ENCODE measurements around the gene ATG7. TPM values are rescaled to one million over a fixed set of nuclear protein-coding genes. Genes with fewer than 3 reads are reported as not detected.

The ATG7 gene
- total RNA-seq, 4 donors from 2014 or later: 49.4 to 145 (median 82.1) TPM

DNA sequence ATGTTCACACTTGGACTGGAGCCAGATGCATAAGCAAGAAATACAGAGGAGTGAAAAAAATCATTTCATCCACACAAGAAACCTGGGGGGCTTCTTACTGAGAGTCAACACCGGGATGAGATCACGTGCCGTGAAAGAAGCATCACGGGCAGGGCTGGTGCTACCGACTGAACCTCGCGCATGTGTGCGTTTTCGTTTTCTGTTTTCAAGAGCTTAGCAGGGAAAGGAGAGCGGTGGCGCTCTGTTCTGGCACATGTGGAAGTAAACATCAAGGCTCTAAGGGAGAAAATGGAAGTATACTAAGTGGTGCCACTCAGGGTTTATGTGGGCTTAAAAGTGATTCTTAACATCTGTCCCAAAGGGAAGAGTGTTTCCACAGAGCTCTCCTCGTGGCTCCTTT lies 315.6 kb downstream of the ATG7 start:
- WGBS: 93% methylated on average over 12 of the region's 12 CpGs
- no peak for TF ChIP-seq POLR2AphosphoS5 (IDR thresholded peaks at IDR 0.05)
- no peak for TF ChIP-seq EP300 (IDR thresholded peaks at IDR 0.05)
- TF ChIP-seq, protein P1, sequence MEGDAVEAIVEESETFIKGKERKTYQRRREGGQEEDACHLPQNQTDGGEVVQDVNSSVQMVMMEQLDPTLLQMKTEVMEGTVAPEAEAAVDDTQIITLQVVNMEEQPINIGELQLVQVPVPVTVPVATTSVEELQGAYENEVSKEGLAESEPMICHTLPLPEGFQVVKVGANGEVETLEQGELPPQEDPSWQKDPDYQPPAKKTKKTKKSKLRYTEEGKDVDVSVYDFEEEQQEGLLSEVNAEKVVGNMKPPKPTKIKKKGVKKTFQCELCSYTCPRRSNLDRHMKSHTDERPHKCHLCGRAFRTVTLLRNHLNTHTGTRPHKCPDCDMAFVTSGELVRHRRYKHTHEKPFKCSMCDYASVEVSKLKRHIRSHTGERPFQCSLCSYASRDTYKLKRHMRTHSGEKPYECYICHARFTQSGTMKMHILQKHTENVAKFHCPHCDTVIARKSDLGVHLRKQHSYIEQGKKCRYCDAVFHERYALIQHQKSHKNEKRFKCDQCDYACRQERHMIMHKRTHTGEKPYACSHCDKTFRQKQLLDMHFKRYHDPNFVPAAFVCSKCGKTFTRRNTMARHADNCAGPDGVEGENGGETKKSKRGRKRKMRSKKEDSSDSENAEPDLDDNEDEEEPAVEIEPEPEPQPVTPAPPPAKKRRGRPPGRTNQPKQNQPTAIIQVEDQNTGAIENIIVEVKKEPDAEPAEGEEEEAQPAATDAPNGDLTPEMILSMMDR (IDR thresholded peaks at IDR 0.05): no peak
- TF ChIP-seq POLR2A (IDR thresholded peaks at IDR 0.05): no peak
- no peak overlapping the region for H3K4me3 ChIP-seq
- no peaks in the 10 kb centered on the region for H3K9me3 ChIP-seq
- no peak for DNase-seq (ENCODE audit: low spot score in 2 of 2)
- H3K27me3 ChIP-seq: no peaks in the 10 kb centered on the region
- H3K36me3 ChIP-seq: no peaks in the 10 kb centered on the region
- H3K4me1 ChIP-seq: peaks cover 89% of the 10 kb centered on the region
- H3K27ac ChIP-seq: no peak overlapping the region

DNA sequence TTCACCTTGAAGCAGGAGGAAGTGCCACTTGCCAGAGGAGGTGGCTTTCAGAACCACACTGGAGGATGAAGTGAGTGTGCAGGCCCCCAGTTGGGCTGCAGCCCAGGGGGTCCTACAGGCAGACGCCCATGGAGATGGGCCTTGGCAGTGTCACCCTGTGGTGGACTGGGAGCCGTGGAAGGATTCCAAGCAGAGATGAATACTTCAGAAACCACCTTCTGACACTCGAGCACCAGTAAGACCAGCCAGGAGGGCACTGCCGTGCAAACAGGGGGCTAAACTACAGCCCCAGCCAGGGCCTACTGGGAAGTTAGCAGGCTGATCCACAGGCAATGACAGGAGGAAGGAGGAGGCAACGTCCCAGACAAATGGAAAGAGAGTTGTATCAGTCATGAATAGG lies 316.1 kb downstream of the ATG7 start:
- 90% methylated on average over 3 of the region's 5 CpGs for WGBS
- H3K27me3 ChIP-seq: no peaks in the 10 kb centered on the region
- no peaks in the 10 kb centered on the region for H3K9me3 ChIP-seq
- no peak overlapping the region for H3K27ac ChIP-seq
- no peak for TF ChIP-seq EP300 (IDR thresholded peaks at IDR 0.05)
- TF ChIP-seq, protein P1 (IDR thresholded peaks at IDR 0.05): no peak
- TF ChIP-seq POLR2A (IDR thresholded peaks at IDR 0.05): no peak
- no peak for TF ChIP-seq POLR2AphosphoS5 (IDR thresholded peaks at IDR 0.05)
- no peak overlapping the region for H3K4me3 ChIP-seq
- no peaks in the 10 kb centered on the region for H3K36me3 ChIP-seq
- peaks cover 89% of the 10 kb centered on the region for H3K4me1 ChIP-seq
- peak in 1 of 2 donors; percentile 52 for DNase-seq (ENCODE audit: low spot score in 2 of 2)

DNA sequence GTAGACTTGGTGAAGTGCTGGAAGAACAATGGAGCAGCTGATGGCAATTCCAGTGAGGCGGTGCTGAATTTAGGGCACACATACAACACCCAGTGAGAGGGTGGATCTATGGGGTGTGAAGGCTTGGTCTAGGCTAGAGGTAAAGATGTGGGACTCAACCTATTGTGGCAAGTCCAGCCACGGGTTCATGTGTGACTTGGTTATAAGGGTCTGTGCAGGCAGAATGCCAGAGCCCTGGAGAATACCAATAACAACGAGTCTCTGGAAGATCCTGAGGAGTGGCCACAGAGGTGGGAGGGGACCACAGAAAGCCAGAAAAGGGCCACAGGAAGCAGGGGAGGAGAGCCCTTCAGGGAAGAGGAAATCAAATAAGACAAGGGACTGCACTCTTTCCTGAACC lies 316.6 kb downstream of the ATG7 start:
- H3K4me3 ChIP-seq: no peak overlapping the region
- peaks cover 89% of the 10 kb centered on the region for H3K4me1 ChIP-seq
- H3K27ac ChIP-seq: no peak overlapping the region
- no peaks in the 10 kb centered on the region for H3K36me3 ChIP-seq
- TF ChIP-seq POLR2AphosphoS5 (IDR thresholded peaks at IDR 0.05): no peak
- TF ChIP-seq POLR2A (IDR thresholded peaks at IDR 0.05): no peak
- TF ChIP-seq, protein P1 (IDR thresholded peaks at IDR 0.05): no peak
- no peak for TF ChIP-seq EP300 (IDR thresholded peaks at IDR 0.05)
- WGBS: 68% methylated on average over 3 of the region's 3 CpGs
- H3K9me3 ChIP-seq: no peaks in the 10 kb centered on the region
- no peak for DNase-seq (ENCODE audit: low spot score in 2 of 2)
- H3K27me3 ChIP-seq: no peaks in the 10 kb centered on the region

DNA sequence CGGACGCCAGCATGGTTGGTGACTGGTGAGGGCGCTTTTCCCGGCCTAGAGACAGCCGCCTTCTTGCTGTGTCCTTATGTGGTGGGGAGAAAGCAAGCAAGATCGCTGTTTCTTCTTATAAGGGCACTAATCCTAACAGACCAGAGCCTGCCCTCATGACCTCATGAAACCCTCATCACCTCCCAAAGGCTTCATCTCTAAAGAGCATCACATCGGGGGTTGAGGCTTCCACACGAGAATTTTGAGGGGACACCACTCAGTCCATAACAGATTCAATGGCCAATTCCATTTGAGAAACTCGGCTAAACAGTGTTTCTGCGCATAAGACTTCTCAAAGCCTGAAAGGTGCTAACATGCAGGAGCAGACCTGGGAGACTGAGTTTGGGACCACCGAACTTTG lies 317.5 kb downstream of the ATG7 start:
- TF ChIP-seq, protein P1 (IDR thresholded peaks at IDR 0.05): no peak
- TF ChIP-seq EP300 (IDR thresholded peaks at IDR 0.05): no peak
- TF ChIP-seq POLR2AphosphoS5 (IDR thresholded peaks at IDR 0.05): no peak
- no peak for TF ChIP-seq POLR2A (IDR thresholded peaks at IDR 0.05)
- Histone ChIP-seq H3K4me1 (peaks cover 83% of the 10 kb centered on the region), H3K27ac (no peak overlapping the region), H3K36me3 (no peaks in the 10 kb centered on the region), H3K27me3 (no peaks in the 10 kb centered on the region), H3K4me3 (no peak overlapping the region), H3K9me3 (no peaks in the 10 kb centered on the region)
- no peak for DNase-seq (ENCODE audit: low spot score in 2 of 2)
- 82% methylated on average over 11 of the region's 11 CpGs for WGBS

DNA sequence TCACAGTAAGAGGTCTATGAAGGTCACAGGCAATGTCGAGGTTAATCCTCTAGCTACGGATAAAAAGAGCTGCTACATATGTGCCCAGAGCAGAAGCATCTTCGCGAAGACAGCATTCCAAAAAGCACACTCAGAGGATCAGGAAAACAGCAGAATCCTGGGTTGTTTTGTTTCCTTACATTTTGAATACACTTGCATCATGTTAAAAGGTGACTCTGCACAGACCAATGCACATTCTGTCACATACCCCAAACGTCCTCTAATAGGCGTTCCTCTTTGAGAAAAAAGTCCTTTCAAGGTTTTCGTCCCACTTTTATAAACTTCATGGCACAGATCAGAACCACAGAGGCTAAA lies 318.8 kb downstream of the ATG7 start:
- WGBS: 18% methylated on average over 7 of the region's 7 CpGs
- H3K9me3 ChIP-seq: no peaks in the 10 kb centered on the region
- no peak for TF ChIP-seq EP300 (IDR thresholded peaks at IDR 0.05)
- no peak for TF ChIP-seq POLR2A (IDR thresholded peaks at IDR 0.05)
- TF ChIP-seq, protein P1 (IDR thresholded peaks at IDR 0.05): no peak
- no peak for TF ChIP-seq POLR2AphosphoS5 (IDR thresholded peaks at IDR 0.05)

More for the DNA sequence above, 318.8 kb downstream of the ATG7 start:
- H3K4me1 ChIP-seq: peaks cover 72% of the 10 kb centered on the region
- DNase-seq (ENCODE audit: low spot score in 2 of 2): no peak
- H3K4me3 ChIP-seq: no peak overlapping the region
- H3K36me3 ChIP-seq: no peaks in the 10 kb centered on the region
- no peaks in the 10 kb centered on the region for H3K27me3 ChIP-seq
- H3K27ac ChIP-seq: peak overlapping the region; percentile 76
